HEK293 (cell line): ENCODE data around the gene HRC.

ENCODE experiments used
- BCL11A ChIP-seq: fragments of 450-650 bp; formaldehyde crosslinking; IDR thresholded peaks from 2 replicates; pipeline ENCODE4 v1.5.1; 2016; ENCODE audit warnings: low read depth, missing biosample characterization, missing genetic modification characterization
- REST ChIP-seq: fragments of 450-650 bp; formaldehyde crosslinking; IDR thresholded peaks from 2 replicates; pipeline ENCODE4 v1.5.1; 2016; ENCODE audit warnings: missing biosample characterization, missing genetic modification characterization
- YY1 ChIP-seq: fragments of 450-650 bp; formaldehyde crosslinking; IDR thresholded peaks from 2 replicates; pipeline ENCODE4 v1.5.1; 2018; ENCODE audit warnings: missing biosample characterization, missing genetic modification characterization
- ZNF280D ChIP-seq: fragments of 450-650 bp; formaldehyde crosslinking; IDR thresholded peaks from 2 replicates; pipeline ENCODE4 v1.5.1; 2016; ENCODE audit warnings: missing biosample characterization, missing genetic modification characterization
- ZNF645 ChIP-seq: fragments of 450-650 bp; formaldehyde crosslinking; IDR thresholded peaks from 2 replicates; pipeline ENCODE4; 2016; ENCODE audit warnings: missing biosample characterization, missing genetic modification characterization
- TF ChIP-seq, protein P1 (sequence below): fragments of 450-650 bp; formaldehyde crosslinking; IDR thresholded peaks from 2 replicates; pipeline ENCODE4 v1.5.1; 2016; ENCODE audit warnings: missing biosample characterization, missing genetic modification characterization
- TF ChIP-seq, protein P2 (sequence below): fragments of 450-650 bp; formaldehyde crosslinking; IDR thresholded peaks from 2 replicates; pipeline ENCODE4 v1.5.1; 2016; ENCODE audit warnings: missing biosample characterization, missing genetic modification characterization

DNA sequence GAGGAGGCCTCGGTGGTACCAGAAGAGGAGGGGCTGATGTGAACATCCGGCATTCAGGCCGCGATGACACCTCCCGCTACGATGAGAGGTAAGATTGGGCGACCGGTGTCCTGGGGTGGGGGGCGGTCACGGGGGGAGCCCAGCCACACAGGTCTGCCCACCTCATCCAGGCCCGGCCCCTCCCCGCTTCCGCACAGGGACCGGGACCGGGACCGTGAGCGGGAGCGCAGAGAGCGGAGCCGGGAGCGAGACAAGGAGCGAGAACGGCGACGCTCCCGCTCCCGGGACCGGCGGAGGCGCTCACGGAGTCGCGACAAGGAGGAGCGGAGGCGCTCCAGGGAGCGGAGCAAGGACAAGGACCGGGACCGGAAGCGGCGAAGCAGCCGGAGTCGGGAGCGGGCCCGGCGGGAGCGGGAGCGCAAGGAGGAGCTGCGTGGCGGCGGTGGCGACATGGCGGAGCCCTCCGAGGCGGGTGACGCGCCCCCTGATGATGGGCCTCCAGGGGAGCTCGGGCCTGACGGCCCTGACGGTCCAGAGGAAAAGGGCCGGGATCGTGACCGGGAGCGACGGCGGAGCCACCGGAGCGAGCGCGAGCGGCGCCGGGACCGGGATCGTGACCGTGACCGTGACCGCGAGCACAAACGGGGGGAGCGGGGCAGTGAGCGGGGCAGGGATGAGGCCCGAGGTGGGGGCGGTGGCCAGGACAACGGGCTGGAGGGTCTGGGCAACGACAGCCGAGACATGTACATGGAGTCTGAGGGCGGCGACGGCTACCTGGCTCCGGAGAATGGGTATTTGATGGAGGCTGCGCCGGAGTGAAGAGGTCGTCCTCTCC, 47.4 kb downstream of the HRC start:
- TF ChIP-seq, protein P1, sequence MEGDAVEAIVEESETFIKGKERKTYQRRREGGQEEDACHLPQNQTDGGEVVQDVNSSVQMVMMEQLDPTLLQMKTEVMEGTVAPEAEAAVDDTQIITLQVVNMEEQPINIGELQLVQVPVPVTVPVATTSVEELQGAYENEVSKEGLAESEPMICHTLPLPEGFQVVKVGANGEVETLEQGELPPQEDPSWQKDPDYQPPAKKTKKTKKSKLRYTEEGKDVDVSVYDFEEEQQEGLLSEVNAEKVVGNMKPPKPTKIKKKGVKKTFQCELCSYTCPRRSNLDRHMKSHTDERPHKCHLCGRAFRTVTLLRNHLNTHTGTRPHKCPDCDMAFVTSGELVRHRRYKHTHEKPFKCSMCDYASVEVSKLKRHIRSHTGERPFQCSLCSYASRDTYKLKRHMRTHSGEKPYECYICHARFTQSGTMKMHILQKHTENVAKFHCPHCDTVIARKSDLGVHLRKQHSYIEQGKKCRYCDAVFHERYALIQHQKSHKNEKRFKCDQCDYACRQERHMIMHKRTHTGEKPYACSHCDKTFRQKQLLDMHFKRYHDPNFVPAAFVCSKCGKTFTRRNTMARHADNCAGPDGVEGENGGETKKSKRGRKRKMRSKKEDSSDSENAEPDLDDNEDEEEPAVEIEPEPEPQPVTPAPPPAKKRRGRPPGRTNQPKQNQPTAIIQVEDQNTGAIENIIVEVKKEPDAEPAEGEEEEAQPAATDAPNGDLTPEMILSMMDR (tag by site-specific recombination): no peak
- TF ChIP-seq ZNF280D (tag by site-specific recombination): no peak
- no peak for TF ChIP-seq REST (tag by site-specific recombination)
- no peak for TF ChIP-seq ZNF645 (tag by site-specific recombination)
- no peak for TF ChIP-seq YY1 (tag by site-specific recombination)
- TF ChIP-seq, protein P2, sequence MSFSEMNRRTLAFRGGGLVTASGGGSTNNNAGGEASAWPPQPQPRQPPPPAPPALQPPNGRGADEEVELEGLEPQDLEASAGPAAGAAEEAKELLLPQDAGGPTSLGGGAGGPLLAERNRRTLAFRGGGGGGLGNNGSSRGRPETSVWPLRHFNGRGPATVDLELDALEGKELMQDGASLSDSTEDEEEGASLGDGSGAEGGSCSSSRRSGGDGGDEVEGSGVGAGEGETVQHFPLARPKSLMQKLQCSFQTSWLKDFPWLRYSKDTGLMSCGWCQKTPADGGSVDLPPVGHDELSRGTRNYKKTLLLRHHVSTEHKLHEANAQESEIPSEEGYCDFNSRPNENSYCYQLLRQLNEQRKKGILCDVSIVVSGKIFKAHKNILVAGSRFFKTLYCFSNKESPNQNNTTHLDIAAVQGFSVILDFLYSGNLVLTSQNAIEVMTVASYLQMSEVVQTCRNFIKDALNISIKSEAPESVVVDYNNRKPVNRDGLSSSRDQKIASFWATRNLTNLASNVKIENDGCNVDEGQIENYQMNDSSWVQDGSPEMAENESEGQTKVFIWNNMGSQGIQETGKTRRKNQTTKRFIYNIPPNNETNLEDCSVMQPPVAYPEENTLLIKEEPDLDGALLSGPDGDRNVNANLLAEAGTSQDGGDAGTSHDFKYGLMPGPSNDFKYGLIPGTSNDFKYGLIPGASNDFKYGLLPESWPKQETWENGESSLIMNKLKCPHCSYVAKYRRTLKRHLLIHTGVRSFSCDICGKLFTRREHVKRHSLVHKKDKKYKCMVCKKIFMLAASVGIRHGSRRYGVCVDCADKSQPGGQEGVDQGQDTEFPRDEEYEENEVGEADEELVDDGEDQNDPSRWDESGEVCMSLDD (tag by site-specific recombination): no peak
- no peak for TF ChIP-seq BCL11A (tag by site-specific recombination)
